NCI-H1694 (cell line): ENCODE measurements around the gene TNKS1BP1.

Experiments used
- DNase-seq: peaks from one replicate; lab custom pipeline; 2025; lab: John Stamatoyannopoulos, UW

Gene TNKS1BP1

DNA sequence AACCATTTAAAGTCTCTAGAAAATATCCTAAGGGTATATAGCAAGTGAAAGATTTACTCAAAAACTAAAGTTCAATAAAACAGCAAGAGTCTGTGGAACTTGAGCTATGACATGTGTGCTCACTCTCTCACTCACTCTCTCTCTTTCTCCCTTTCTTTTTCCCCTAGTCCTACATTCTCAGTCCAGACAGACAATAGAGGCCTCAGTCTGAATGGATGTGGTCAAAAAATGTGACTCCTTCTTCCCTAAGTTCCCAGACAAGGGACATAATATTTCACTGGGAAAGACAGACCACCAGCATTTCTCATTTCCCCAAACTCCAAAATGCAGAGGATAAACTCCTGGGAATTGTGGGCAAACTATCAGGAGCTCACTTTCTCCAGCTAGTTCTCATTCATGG lies 70.1 kb downstream of the TNKS1BP1 start:
- no peak for DNase-seq

DNA sequence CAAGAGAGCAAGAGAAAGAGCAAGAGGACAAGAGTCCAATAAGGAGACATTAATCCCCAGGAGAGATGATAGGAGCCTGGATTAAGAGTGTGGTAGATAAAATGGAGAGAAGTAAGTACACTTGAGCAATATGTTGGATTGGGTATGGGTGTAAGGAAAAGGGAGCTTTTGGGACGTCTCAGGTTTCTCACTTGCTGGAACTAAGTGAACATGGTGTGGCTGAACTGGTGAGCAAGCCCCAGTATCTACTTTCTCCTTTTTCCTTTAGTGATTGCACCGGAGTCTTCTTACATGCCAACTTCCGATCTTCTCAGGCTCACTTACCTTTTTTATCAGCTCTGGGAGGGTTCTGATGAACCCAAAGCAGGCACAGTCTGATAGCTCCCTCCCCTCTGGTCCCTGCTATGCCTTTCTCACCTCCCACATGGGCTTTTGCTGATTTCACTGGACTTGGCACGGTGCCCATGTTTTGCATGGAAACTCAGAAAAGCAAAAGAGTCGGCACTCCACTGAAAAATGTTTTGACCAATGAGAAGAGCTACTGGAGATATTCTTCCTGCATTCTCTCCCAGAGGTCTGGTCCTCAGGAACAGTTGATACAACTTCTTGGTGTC lies 73.2 kb downstream of the TNKS1BP1 start:
- DNase-seq, result no peak

DNA sequence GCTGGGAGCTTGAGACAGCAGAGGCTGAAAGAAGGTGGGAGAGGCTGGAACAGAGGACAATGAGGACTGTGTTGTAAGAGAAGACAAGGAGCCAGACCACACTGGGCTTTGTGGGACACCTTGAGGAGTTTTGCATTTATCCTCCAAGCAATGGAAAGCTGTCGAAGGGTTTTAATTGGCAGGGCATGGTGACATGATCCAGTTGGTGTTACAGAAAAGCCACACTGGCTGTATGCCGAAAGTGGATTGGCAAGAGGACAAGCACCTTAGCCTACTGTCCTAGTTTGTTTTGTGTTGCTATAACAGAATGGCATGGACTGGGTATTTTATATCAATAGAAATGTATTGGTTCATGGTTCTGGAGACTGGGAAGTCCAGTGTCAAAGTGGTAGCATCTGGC lies 73.7 kb downstream of the TNKS1BP1 start:
- no peak for DNase-seq
